Fibroblast of pulmonary artery (primary cell): Measurements from ENCODE around the gene PDX1.

ENCODE experiments used
- DNase-seq: peaks from one replicate; pipeline ENCODE4 v3.0.0-alpha.2; 2010; ENCODE audit warnings: low read depth
- H3K4me3 ChIP-seq: replicated peaks from 2 replicates; pipeline ENCODE4 v1.5.1; 2011; ENCODE audit warnings: low read depth, mild to moderate bottlenecking, control low read depth, low read length, moderate library complexity
- CTCF ChIP-seq: IDR thresholded peaks from 2 replicates; pipeline ENCODE4 v1.5.1; 2011; ENCODE audit warnings: mild to moderate bottlenecking, control low read depth, low read length, inconsistent platforms; ENCODE audit errors: missing control alignments

Gene PDX1

GRCh38 chr13:27907121-27907787 lies 12.5 kb upstream of the PDX1 start:
- TF ChIP-seq CTCF, result no peak
- H3K4me3 ChIP-seq, result no peak overlapping the region
- DNase-seq, result no peak

GRCh38 chr13:27909378-27909777 lies 10.4 kb upstream of the PDX1 start:
- H3K4me3 ChIP-seq, result no peak overlapping the region
- TF ChIP-seq CTCF, result no peak
- no peak for DNase-seq

GRCh38 chr13:27911521-27911920 lies 8.3 kb upstream of the PDX1 start:
- H3K4me3 ChIP-seq, result no peak overlapping the region
- no peak for TF ChIP-seq CTCF
- no peak for DNase-seq

GRCh38 chr13:27913160-27913559 lies 6.6 kb upstream of the PDX1 start:
- no peak for TF ChIP-seq CTCF
- H3K4me3 ChIP-seq, result no peak overlapping the region
- no peak for DNase-seq

GRCh38 chr13:27915301-27916207 lies 4.2 kb upstream of the PDX1 start:
- no peak for DNase-seq
- no peak overlapping the region for H3K4me3 ChIP-seq
- TF ChIP-seq CTCF, result no peak

- DNase-seq, result no peak
- no peak for TF ChIP-seq CTCF
- H3K4me3 ChIP-seq, result no peak overlapping the region
Observed at GRCh38 chr13:27917121-27917947, 2.5 kb upstream of the PDX1 start.
